GM20000 (cell line): ENCODE data around the gene FBXL4.

Experiments
- DNase-seq: peaks from one replicate; pipeline ENCODE4 v3.0.0; 2012; ENCODE audit warnings: low spot score
- TF ChIP-seq, protein P1 (sequence below): IDR thresholded peaks from 2 replicates; pipeline ENCODE4 v1.5.1; 2012; ENCODE audit warnings: mild to moderate bottlenecking, control low read depth; ENCODE audit errors: extremely low read depth, missing control alignments

The FBXL4 gene

DNA sequence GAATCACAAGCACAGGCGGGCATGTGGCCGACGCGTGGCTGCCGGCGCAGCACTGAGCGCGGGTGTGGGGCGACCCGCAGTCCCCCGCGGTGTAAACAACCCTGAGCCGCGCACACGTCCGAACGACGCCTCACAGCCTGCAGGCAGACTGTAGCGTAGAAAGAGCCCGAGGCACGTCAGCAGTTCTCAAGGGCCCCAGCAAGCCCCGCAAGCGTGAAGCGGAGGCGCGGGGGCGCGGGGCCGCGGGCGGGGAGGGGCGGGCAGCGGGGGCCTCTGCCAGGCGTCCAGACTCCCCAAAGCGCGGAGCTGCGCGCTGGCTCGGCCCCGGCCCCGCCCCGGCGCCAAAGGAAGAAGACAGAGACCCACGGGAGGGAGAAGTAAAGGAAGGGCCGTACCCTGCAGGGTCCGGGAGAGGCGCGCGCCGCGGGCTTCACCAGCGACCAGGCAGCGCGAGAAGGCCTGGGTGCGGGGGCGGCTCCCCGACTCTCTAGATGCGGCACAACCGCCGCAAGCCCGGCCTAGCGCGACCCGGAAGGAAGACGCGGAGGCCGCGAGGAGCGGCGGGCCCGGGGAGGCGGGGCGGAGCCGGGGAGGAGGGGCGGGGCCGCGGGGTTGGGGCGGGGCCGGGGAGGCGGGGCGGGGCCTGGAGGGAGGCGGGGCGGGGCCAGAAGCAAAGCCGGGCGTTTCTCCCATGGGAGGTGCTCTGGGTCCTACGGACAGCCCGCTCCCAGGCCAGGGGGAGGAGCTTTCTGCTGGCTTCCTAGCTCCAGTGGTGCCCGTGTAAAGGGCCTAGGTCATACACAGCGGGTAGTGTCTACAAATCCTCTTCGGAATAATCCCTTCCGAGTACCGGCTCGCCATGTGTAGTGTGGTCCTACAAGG lies at the start of gene FBXL4:
Gene FBXL4 (minus strand): TSS at position 536 of the 882 bp plus-strand sequence. CDS start 20,958 bp downstream, outside the sequence.
- DNase-seq = peak; percentile 94

DNA sequence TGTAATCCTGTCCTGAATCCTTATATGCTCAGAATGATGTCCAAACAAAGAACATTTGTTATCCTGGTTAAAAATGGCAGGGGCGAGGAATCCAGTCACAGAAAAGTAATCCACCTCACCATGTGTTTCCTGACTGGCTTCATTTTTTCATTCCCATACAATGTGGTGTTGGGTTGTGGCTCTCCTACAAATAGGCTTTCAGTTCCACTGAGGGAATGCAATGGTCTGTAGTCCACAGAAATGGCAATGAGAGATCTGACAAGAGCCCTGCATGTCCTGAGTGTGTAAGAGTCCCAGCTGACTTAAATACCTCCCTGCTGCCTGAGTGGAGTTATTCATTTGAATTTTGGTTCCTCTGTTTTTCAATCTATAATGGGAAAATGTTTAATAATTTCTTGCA lies 47.4 kb upstream of the FBXL4 start:
- no peak for DNase-seq
- TF ChIP-seq, protein P1, sequence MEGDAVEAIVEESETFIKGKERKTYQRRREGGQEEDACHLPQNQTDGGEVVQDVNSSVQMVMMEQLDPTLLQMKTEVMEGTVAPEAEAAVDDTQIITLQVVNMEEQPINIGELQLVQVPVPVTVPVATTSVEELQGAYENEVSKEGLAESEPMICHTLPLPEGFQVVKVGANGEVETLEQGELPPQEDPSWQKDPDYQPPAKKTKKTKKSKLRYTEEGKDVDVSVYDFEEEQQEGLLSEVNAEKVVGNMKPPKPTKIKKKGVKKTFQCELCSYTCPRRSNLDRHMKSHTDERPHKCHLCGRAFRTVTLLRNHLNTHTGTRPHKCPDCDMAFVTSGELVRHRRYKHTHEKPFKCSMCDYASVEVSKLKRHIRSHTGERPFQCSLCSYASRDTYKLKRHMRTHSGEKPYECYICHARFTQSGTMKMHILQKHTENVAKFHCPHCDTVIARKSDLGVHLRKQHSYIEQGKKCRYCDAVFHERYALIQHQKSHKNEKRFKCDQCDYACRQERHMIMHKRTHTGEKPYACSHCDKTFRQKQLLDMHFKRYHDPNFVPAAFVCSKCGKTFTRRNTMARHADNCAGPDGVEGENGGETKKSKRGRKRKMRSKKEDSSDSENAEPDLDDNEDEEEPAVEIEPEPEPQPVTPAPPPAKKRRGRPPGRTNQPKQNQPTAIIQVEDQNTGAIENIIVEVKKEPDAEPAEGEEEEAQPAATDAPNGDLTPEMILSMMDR = no peak

More for the DNA sequence above, at the start of gene FBXL4:
- TF ChIP-seq, protein P1 = no peak

DNA sequence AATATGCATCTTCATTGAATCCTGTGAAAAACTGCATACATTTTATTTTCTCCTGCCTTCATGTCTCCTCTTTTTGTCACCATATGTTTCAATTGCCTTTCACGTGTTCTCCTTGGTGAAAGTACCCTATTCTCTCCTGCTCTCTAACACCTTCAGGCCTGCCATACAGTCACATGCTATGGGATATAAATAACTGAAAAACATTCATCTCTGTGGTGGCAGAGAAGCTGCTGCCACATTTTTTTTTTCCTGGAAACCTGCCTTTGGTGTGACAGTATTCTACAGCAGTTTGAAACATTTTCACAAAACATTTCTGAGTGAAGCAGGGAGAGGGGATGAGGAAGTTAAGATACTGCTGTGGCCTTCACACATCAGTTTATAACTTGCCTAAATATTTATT lies 44.8 kb upstream of the FBXL4 start:
- TF ChIP-seq, protein P1 = no peak

DNA sequence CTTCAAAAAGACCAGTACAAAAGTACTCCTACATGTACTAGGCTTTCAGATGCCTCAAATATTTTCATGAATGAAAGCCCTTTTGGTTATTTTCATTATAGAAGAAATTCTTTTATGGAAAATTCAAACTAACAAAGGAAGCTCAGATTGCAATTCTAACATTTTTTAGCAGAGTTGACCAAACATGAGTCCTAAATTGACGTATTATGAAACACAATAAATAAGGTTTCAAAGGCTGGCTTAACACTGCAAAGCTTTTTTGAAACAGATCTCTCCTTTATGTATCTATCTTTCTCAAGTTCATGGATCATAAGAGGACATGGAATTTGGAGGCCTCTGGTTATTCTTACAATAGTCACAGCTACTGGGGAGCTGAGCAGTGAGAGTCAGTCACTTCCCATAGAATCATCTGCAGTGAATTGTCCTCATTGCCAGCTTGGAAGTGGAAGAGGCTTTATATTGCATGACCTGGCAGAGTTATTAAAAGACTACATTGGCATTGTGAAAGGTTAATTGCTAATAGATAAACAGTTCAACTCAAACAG lies 38.4 kb upstream of the FBXL4 start:
- no peak for DNase-seq
- TF ChIP-seq, protein P1 = no peak

More for the DNA sequence above, 44.8 kb upstream of the FBXL4 start:
- DNase-seq = no peak

DNA sequence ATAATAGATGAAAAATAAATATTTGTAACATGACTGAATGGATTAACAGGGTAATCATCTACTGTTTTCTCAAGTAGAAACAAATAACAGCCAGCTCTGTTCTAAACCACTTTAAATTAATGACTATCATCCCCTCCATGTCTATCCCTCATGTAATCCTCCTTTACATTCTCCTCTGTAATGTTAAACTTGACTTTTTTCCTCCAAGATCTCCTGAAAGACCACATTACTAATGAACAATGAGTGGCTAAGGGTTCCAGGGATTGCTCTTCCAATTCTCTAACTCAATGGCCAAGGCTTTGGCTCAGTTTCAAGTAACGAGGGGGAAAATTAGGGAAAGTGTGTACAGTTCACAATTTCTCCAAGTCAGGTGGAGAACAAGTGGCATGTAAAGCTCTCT lies 37.6 kb upstream of the FBXL4 start:
- TF ChIP-seq, protein P1 = no peak
- DNase-seq = no peak

DNA sequence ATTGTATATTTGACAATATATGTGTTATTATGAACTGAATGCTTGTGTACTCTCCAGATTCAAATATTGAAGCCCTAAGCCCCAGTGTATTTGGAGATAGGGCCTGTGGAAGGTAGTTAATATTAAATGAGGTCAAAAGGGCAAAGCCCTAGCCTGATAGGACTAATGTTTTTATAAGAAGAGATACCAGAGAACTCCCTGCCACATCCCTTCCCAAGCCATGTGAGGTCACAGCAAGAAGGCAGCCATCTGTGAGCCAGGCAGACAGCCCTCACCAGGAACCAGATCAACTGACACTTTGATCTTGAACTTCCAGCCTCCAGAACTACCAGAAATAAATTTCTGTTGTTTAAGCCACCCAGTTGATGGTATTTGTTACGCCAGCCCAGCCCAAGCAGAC lies 36.4 kb upstream of the FBXL4 start:
- DNase-seq = no peak
- TF ChIP-seq, protein P1 = no peak

DNA sequence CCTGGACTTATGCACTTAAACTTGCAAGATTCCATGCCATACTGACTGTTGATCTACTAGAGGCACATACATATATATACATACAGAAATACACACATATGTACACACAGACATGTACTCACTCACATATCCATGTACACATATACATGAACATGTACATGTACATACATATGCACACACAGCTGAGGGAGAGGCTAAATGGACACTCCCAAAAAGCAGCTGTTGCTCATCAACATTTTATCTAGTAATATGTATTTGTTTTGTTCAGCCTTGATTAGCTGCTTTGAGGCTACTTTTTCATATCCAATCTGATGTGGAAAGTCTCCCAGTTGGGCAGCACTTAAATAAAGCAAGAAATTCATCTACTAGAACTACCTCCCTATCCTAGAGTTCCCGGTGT lies 33.7 kb upstream of the FBXL4 start:
- TF ChIP-seq, protein P1 = no peak
- no peak for DNase-seq
